ENCODE results near the gene TMEM267.

The TMEM267 gene

GRCh38 chr5:43418561-43418960 is 65.1 kb downstream of the TMEM267 start:
- DNase-seq (ENCODE audit: extremely low spot score): no peak
- ChIA-PET CTCF (no interaction called here), POLR2A (no interaction called here)
- TF ChIP-seq, protein P1, sequence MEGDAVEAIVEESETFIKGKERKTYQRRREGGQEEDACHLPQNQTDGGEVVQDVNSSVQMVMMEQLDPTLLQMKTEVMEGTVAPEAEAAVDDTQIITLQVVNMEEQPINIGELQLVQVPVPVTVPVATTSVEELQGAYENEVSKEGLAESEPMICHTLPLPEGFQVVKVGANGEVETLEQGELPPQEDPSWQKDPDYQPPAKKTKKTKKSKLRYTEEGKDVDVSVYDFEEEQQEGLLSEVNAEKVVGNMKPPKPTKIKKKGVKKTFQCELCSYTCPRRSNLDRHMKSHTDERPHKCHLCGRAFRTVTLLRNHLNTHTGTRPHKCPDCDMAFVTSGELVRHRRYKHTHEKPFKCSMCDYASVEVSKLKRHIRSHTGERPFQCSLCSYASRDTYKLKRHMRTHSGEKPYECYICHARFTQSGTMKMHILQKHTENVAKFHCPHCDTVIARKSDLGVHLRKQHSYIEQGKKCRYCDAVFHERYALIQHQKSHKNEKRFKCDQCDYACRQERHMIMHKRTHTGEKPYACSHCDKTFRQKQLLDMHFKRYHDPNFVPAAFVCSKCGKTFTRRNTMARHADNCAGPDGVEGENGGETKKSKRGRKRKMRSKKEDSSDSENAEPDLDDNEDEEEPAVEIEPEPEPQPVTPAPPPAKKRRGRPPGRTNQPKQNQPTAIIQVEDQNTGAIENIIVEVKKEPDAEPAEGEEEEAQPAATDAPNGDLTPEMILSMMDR (IDR thresholded peaks at IDR 0.05; ENCODE audit: control extremely low read depth, extremely low read depth, low read depth, missing control alignments): no peak

DNA sequence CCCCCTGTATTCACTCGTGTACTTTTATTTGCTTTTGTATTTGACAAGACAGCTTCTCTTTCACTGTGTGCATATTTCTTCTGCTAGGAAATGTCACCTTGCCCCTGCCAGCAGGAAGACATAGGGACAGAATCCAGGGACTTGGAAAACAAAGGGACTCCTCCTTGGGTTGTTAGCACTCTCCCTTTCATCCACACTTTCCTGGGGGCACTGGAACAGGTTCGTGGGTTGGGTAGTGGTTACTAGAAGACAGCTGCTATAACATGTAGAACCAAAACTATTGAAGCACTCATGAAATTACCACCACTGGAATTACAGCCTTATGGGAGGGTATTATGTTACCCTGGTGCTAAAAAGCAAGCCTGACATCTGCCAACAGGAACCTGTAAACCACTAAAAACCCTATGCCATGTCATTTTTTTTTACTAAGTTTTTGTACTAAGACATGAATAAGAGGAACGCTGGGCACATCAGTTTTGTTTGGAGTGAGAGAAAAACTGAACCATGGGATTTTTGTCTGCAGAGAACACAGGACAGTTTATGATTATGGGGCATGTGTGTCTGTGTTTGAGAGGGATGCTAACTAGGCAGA is 66.8 kb downstream of the TMEM267 start:
- TF ChIP-seq, protein P1 (IDR thresholded peaks at IDR 0.05; ENCODE audit: control extremely low read depth, extremely low read depth, low read depth, missing control alignments): no peak
- no peak for DNase-seq (ENCODE audit: extremely low spot score)
- CTCF ChIA-PET: no interaction called here
- POLR2A ChIA-PET: no interaction called here

GRCh38 chr5:43415935-43416802 is 67.5 kb downstream of the TMEM267 start:
- ChIA-PET POLR2A (no interaction called here), CTCF (interaction anchor here (1.2 kb wide), 1 partner anchor 11 kb away, joined by 3 read pairs; no protein-coding TSS in a partner anchor)
- DNase-seq (ENCODE audit: extremely low spot score): no peak
- TF ChIP-seq, protein P1 (IDR thresholded peaks at IDR 0.05; ENCODE audit: control extremely low read depth, extremely low read depth, low read depth, missing control alignments): no peak

- ChIA-PET POLR2A (no interaction called here), CTCF (no interaction called here)
- TF ChIP-seq, protein P1 (IDR thresholded peaks at IDR 0.05; ENCODE audit: control extremely low read depth, extremely low read depth, low read depth, missing control alignments): no peak
- no peak for DNase-seq (ENCODE audit: extremely low spot score)
Measured at GRCh38 chr5:43413966-43414365, 69.7 kb downstream of the TMEM267 start.

DNA sequence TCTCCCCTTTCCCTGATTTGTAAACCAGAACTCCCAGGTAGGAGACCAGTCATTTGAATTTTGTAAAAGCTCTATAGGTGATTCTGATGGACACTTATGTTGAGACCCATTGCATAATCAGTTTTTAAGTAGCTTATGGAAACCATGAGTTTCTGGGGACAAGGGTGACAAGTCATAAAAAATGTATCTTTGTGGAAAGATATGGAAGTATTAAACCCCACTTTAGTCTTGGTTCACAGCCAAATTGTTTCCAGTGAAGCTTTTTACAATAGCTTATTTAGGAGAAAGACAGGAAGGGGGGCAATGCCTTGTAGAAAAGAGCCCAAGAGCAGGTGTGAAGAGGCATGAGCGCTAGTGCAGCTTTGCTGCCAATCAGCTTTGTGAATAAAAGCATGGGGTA is 71.0 kb downstream of the TMEM267 start:
- TF ChIP-seq, protein P1 (IDR thresholded peaks at IDR 0.05; ENCODE audit: control extremely low read depth, extremely low read depth, low read depth, missing control alignments): no peak
- no peak for DNase-seq (ENCODE audit: extremely low spot score)
- POLR2A ChIA-PET: no interaction called here
- CTCF ChIA-PET: interaction anchor here (1.5 to 2.6 kb wide), 3 partner anchors 13 to 72 kb away, joined by 4 to 10 read pairs (median 6); partner anchors contain the start of gene TMEM267

- POLR2A ChIA-PET: interaction anchor here (1.0 kb wide), 1 partner anchor 15 kb away, joined by 3 read pairs; no protein-coding TSS in a partner anchor
- DNase-seq (ENCODE audit: extremely low spot score): no peak
- TF ChIP-seq, protein P1 (IDR thresholded peaks at IDR 0.05; ENCODE audit: control extremely low read depth, extremely low read depth, low read depth, missing control alignments): no peak
- CTCF ChIA-PET: interaction anchor here (1.0 to 2.6 kb wide), 8 partner anchors 9 to 347 kb away, joined by 3 to 10 read pairs (median 4); partner anchors contain the start of gene TMEM267
Measured at GRCh38 chr5:43412156-43412555, 71.5 kb downstream of the TMEM267 start, which contains the start of gene CCL28. Gene CCL28 (minus strand): TSS chr5:43412391. CDS start chr5:43412316, 75 bp downstream.
